PC-3 (cell line): ENCODE results near the gene CHAT.

Experiments
- EZH2 ChIP-seq: fragments of 300-600 bp; sonication (generic); IDR thresholded peaks from one replicate; pipeline ENCODE4 v1.6.1; 2017; ENCODE audit warnings: antibody characterized with exemption, mild to moderate bottlenecking, low read length; ENCODE audit not compliant: unreplicated experiment
- TF ChIP-seq, protein P1 (sequence below): fragments of 300-600 bp; sonication (generic); conservative IDR thresholded peaks from 2 replicates; pipeline ENCODE4 v1.5.1; 2017; ENCODE audit warnings: antibody characterized with exemption, low read depth, mild to moderate bottlenecking, low read length

DNA sequence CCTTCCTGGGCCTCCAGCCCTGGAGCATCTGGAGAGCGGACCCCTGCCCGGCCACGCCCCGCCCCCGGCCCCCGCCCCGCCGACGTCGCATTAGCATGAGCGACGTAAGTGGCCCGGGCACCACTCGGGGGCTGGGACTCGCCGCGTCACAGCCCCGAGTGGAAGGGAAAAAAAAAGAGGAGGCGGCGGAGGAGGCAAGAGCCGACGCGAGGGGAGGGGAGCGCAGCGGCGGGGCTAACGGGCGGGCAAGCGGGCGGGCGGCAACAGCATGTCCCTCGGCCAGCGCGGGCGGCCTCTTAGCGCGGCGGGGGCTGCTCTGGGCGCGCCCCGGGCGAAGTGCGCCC, 3.8 kb upstream of the CHAT start, which contains the start of gene SLC18A3:
- TF ChIP-seq, protein P1, sequence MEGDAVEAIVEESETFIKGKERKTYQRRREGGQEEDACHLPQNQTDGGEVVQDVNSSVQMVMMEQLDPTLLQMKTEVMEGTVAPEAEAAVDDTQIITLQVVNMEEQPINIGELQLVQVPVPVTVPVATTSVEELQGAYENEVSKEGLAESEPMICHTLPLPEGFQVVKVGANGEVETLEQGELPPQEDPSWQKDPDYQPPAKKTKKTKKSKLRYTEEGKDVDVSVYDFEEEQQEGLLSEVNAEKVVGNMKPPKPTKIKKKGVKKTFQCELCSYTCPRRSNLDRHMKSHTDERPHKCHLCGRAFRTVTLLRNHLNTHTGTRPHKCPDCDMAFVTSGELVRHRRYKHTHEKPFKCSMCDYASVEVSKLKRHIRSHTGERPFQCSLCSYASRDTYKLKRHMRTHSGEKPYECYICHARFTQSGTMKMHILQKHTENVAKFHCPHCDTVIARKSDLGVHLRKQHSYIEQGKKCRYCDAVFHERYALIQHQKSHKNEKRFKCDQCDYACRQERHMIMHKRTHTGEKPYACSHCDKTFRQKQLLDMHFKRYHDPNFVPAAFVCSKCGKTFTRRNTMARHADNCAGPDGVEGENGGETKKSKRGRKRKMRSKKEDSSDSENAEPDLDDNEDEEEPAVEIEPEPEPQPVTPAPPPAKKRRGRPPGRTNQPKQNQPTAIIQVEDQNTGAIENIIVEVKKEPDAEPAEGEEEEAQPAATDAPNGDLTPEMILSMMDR: no peak
- TF ChIP-seq EZH2: no peak
